Measurements from ENCODE around the gene TMEM116.
"Not testable (repeated sequence)": the region's sequence is repeated elsewhere in the genome, so short reads cannot be mapped to it uniquely, and the experiment has no call there.

Gene TMEM116

DNA sequence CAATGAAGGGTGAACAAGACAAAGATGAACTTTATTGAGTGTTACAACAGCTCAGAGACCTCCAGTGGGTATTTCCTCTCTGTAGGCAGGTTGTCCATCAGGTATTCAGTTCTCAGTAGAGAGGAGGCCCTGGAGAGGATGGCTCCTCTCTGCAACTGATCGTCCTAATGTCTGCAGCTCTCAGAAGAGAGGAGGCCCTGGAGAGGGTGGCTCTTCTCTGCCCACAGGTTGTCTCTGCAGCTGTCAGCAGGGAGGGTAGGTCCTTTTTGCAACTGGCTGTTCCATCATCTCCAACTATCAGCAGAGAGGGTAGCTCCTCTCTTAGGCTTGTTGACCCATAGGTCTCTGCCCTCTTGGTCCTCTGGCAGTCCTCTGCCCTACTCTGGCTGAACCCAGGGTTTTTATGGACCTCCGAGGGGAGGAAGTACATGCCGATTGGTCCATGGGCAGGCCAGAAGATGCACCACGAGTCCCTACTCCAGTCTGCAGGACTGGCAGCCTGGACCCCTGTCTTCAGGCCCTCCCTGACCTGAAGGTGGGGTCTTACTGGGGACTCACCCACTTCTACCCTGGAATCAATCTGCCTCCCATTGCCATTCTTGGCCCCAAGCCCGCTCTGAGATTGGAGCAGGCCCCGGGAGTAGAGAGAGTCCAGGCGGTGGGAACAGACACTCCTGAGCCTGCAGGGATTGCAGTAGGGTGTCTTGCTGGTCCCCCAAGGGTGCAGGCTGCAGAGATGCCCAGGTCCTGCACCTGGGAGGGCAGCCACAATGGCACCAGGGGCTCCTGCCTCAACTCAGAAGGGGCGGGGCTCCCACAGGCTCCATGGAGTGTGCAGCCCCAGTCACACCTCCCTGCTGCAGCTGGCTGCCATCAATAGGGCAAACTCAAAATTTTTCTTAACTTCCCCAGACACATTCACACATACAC, 2.3 kb downstream of the TMEM116 start:
- no peak for DNase-seq (ENCODE audit: extremely low spot score)
- POLR2A ChIA-PET = no interaction called here
- CTCF ChIA-PET = interaction anchor here (1.0 to 1.6 kb wide), 2 partner anchors 10 to 13 kb away, joined by 3 read pairs; no protein-coding TSS in a partner anchor
- TF ChIP-seq, protein P1, sequence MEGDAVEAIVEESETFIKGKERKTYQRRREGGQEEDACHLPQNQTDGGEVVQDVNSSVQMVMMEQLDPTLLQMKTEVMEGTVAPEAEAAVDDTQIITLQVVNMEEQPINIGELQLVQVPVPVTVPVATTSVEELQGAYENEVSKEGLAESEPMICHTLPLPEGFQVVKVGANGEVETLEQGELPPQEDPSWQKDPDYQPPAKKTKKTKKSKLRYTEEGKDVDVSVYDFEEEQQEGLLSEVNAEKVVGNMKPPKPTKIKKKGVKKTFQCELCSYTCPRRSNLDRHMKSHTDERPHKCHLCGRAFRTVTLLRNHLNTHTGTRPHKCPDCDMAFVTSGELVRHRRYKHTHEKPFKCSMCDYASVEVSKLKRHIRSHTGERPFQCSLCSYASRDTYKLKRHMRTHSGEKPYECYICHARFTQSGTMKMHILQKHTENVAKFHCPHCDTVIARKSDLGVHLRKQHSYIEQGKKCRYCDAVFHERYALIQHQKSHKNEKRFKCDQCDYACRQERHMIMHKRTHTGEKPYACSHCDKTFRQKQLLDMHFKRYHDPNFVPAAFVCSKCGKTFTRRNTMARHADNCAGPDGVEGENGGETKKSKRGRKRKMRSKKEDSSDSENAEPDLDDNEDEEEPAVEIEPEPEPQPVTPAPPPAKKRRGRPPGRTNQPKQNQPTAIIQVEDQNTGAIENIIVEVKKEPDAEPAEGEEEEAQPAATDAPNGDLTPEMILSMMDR (IDR thresholded peaks at IDR 0.05; ENCODE audit: control extremely low read depth, extremely low read depth, low read depth, missing control alignments) = no peak

DNA sequence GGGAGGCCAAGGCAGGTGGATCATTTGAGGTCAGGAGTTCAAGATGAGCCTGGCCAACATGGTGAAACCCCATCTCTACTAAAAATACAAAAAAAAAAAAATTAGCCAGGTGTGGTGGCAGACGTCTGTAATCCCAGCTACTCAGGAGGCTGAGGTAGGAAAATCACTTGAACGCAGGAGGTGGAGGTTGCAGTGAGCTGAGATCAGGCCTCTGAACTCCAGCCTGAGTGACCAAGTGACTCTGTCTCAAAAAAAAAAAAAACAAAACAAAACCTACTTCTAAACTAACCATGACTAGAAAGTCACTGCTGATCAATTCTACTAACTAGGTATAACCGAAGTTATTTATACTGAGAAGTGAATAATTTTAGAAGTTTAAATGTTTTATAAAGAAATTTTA, 3.4 kb downstream of the TMEM116 start:
- CTCF ChIA-PET = interaction anchor here (1.0 to 1.6 kb wide), 2 partner anchors 11 to 14 kb away, joined by 3 read pairs; no protein-coding TSS in a partner anchor
- POLR2A ChIA-PET; DNase-seq (ENCODE audit: extremely low spot score): not testable (repeated sequence)

DNA sequence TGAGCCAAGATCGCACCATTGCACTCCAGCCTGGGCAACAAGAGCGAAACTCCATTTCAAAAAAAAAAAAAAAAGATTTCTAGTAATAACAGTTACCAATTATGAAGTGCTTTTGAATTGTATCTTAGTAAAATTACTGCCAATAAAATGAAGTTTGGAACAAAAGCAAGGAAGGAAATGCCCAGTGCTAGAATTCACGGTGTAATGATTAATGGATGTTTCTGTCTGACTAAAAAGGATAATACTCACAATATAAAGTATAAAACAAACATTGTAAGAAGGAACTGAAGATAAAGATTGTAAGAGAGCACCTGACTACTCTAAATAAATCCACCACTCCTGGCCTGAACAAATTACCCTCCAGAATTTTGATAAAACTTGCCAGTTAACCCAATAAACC, 4.0 kb downstream of the TMEM116 start:
- no peak for DNase-seq (ENCODE audit: extremely low spot score)
- CTCF ChIA-PET = no interaction called here
- TF ChIP-seq, protein P1 (IDR thresholded peaks at IDR 0.05; ENCODE audit: control extremely low read depth, extremely low read depth, low read depth, missing control alignments) = no peak
- POLR2A ChIA-PET = no interaction called here

DNA sequence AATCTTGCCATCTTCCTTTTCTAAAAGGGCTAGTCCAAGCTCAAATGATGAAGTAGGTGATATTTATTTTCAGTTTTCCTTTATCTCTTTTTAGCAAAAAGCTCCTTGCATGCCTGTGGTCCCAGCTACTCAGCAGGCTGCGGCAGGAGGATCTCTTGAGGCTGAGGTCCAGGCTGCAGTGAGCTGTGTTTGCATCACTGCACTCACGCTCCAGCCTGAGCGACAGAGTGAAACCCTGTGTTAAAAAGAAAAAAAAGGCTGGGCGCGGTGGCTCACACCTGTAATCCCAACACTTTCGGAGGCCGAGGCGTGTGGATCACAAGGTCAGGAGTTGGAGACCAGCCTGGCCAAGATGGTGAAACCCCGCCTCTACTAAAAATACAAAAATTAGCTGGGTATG, 5.0 kb downstream of the TMEM116 start:
- DNase-seq (ENCODE audit: extremely low spot score) = no peak
- CTCF ChIA-PET = interaction anchor here (0.8 to 1.2 kb wide), 2 partner anchors 10 to 13 kb away, joined by 3 to 4 read pairs; no protein-coding TSS in a partner anchor
- POLR2A ChIA-PET = no interaction called here
- TF ChIP-seq, protein P1 (IDR thresholded peaks at IDR 0.05; ENCODE audit: control extremely low read depth, extremely low read depth, low read depth, missing control alignments) = no peak

DNA sequence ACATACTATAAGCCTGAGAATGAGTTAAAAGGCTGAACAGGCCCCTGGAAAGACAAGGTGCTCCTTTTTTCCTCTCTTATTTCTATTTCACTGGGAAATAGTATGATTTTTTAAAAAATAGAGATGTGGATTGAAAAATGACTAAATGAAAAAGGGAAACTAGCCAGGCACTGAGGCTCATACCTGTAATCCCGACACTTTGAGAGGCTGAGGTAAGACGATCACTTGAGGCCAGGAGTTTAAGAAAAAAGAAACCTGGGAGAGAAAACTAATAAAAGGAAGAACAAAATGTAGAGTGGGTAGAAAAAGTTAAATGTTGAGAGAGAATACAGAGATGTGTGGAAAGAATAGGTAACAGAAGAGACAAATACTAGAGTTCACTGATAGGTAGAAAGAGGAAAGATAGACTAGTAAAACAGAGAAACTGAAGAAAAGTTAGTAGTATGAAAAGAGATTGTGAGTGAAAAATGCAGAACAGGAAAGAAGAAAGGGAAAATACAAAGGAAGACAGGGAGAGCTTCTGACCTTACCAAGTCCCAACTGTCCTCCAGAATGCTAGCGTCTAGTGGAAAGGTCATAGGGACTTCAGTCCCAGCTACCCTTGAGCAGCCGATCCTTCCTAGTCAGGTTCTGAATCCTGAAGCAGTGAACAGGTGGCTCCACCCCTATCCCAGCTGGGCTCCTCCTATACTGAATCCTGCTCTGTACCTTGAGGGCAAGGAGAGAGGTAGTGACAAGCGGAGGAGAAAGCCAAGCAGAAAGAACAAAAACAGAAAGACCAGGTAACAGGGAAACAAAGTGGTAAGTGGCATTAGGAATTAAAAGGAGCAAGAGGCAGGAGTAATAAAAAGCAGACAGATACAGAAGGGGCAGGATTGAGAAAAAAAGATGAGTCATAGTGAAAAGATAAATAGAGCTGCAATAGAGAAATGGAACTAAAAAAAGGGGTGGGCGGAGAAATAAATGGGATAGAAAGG, 7.3 kb downstream of the TMEM116 start:
- POLR2A ChIA-PET = no interaction called here
- CTCF ChIA-PET = no interaction called here
- no peak for DNase-seq (ENCODE audit: extremely low spot score)
- TF ChIP-seq, protein P1 (IDR thresholded peaks at IDR 0.05; ENCODE audit: control extremely low read depth, extremely low read depth, low read depth, missing control alignments) = no peak

DNA sequence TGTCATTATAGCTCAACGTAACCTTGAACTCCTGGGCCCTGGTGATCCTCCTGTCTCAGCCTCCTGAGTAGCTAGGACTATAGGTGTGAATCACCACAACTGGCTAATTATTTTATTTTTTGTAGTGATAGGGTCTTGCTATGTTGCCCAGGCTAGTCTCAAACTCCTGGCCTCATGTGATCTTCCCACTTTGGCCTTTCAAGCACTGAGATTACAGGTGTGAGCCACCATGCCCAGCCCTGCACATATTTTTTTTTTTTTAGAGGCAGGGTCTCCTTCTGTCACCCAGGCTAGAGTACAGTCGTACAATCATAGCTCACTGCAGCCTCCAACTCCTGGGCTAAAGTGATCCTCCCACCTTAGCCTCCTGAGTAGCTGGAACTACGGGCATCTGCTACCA, 8.9 kb downstream of the TMEM116 start:
- no peak for DNase-seq (ENCODE audit: extremely low spot score)
- TF ChIP-seq, protein P1 (IDR thresholded peaks at IDR 0.05; ENCODE audit: control extremely low read depth, extremely low read depth, low read depth, missing control alignments) = no peak
- ChIA-PET POLR2A (no interaction called here), CTCF (interaction anchor here (0.7 kb wide), 1 partner anchor 10 kb away, joined by 3 read pairs; no protein-coding TSS in a partner anchor)

Data from GM10248 (cell line).